GM04504 (cell line): ENCODE results near the gene PARVB.

ENCODE experiments used
- DNase-seq: peaks from one replicate; pipeline ENCODE4 v3.0.0-alpha.2; 2012; ENCODE audit warnings: low read depth

The PARVB gene

DNA sequence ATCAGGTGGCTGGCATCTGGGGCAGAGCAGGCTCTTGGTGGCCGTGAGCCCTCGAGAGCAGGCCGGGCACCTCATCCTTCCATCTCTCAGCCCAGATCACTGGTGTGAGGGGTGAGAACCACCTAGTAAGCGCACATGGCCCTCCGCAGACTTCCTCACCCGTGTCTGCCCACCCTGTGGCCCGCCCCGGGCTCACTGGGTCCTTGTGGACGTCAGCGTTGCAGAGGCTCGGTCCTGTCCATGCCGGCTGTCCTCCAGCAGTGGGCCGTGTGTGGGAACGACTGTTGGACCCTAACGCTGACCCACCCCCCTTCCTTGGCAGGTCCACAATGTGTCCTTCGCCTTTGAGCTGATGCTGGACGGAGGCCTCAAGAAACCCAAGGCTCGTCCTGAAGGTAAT is 139.4 kb downstream of the PARVB start:
- DNase-seq = no peak

DNA sequence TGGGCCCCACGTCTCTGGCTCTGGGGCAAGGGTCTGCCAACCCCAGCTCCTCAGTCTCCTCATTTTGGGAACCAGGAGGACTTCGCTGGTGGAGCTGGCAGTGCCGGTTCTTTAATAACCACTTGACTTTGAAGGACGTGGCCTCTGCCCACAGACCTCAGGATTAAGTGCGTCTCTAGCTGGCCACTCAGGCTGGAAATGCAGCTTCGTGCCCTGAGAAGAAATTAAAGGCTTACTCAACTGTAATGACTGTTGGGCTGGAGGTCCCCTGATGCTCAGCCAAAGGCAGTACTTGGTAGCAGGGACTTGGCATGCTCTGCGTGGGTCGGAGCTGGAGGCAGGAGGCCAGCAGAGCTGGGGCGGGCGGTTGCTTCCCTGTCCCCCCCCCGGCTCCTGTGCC is 139.9 kb downstream of the PARVB start:
- DNase-seq = no peak

DNA sequence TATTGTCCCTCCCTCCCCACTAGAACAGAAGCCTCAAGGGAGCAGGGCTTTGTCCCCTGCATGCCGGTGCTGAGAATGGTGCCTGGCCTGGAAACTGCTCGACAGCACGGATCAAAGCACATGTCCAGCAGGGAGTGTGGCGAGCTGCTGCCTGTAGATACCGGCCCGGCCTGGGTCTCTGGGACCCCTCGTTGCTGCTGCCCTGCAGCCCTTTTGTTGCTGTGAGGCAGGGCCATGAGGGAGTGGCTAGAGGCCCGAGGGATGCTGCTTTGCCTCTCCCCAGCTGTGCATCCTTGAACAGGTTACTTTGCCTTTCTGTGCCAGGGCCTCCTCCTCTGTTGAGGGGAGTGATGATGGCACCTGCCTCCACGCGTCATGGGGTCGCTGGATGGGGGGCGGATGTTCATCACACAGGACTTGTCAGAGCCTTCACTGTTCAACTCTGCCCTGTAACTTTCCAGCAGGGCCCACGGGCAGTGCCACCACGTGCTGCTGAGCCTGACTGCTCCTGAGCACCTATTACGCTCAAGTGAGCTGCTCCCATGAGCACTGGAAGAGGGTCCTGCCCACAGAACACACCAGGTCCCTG is 141.3 kb downstream of the PARVB start:
- no peak for DNase-seq

DNA sequence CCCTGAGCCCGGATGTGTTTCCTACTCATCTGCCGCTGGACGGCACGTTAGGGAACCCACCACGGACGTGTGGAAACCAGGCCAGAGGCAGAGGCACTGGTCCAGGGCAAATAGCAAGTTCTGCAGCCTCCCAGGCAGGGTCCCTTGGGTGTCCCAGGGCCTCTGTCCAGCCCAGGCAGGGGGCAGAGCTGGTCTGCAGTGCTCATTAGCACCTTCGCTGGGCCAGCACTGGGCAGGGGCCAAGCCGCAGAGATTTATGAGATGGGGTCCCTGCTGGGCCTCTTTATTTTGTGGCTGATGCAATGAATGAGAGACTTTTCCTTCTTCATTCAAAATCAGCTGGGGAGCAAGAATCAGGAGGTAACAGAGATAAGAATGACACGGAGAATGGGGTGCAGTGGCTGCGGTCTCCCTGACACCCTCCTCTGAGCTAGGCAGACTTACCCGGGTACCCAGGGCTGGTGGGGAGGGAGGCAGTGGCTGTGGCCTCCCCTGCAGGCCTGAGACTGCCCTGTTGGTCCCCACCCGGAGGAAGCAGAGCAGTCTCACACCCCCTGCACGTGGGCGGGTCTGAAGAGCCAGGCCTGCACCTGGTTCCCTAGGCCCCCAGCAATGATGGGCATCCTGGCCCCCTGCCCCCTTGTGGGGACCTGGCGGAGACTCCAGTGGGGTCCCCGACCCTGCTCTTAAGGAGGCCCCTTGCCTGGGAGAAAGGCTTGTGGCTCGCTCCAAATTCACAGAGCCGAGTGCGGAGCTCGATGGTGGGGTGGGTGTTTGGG is 142.6 kb downstream of the PARVB start:
- DNase-seq = no peak

DNA sequence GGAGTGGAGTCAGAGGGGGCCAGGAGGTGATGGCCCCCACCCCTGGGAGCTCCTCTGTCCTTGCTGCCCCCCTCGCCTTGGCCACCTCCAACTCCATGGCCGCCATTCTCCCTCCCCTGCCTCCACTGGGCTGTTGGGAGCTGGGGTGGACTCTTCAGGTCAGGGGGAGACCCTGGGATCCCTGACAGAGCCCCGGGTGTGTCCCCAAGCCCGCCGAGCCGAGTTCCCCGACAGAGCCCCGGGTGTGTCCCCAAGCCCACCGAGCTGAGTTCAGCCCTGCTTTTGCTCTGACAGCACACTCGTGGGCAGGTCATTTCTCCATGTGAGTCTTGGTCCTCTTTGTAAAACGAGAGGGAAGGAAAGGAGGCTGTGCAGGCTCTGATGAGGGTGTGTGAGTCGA is 143.4 kb downstream of the PARVB start:
- no peak for DNase-seq

DNA sequence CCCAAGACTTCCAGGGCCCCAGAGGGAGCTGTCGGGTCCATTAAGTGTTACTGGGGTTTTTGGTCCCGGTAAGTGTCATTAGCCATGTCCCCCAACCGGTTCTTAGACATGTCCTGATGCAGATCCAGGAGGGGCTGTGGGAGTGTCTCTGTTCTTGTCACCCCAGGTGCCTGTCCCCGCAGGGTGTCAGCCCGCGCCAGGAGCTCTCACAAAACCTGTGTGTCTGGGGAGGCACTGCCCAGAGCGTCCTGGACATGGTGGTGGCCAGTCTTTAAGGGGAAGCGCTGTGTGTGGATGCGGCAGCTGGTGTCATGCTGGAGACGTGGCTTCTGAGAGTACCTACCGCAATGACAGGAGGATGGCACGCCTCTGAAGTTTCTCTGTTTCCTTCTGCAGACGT is 144.1 kb downstream of the PARVB start:
- no peak for DNase-seq

DNA sequence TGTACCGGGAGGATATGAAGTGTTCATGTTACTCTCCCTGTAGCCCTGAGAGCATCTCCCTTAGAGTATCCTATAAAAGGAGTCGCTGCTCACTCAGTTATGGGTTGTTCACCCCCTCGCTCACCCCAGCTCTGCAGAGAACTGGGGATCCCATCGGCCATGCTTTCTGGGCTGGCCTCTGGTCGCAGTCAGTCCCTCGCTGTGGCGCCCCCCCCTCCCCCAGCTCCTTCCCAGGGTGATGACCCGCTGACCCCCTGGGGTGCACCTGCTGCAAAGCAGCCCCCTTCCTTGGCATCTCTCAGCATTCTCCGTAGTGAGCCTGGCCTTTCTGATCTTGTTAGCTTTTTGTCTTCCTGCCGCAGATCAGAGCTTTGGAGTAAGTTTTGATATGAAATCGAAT is 146.4 kb downstream of the PARVB start:
- no peak for DNase-seq

DNA sequence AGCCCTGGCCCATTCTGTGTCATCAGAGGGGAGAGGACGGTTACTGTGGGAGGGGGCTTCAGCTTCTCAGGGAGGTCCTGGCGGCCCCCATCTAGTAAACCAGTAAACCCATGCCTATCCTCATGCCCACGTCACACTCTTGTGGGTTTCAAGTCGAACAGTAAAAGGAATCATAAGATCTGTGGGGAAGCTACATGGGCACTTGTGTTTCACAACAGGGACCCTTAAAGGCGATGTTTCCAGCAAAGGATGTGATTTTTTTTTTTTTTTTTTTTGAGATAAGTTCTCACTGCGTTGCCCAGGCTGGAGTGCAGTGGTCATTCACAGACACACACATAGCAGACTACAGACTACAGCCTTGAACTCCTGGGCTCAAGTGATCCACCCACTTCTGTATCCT is 147.5 kb downstream of the PARVB start:
- DNase-seq = no peak

DNA sequence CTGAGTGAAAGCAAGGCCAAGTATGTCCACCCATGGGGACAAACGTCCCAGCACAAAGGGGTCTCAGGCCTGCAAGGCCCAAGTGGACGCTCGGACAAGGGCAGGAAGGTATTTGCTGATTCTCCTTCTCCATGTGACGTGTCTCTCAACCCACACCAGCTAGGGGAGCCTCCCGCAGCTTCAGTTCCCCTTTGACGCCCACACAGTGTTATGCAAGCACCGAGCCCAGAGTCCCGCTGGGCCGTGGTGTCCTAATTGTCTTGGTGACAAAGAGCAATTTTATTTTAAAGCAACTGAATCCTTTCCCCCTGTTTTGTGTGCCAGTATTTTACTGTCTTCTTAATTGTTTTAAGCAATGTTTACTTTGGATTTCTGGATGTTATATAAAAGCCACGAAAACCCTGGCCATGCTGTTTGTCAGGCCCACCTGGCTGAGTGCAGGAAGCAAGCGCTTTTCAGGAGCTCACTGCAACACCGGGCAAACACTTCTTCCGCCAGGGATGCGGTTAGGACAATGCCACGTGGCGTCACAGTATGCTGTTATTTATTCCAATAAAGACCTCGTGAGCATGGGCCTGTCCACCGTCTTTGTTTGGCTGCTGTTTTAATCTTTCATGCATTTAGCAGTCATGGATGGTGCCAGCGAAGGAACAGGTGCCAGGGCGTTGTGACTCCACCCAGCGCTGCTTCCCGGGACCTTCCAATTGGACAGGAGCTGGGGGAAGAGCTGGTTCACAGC is 148.4 kb downstream of the PARVB start:
- no peak for DNase-seq

DNA sequence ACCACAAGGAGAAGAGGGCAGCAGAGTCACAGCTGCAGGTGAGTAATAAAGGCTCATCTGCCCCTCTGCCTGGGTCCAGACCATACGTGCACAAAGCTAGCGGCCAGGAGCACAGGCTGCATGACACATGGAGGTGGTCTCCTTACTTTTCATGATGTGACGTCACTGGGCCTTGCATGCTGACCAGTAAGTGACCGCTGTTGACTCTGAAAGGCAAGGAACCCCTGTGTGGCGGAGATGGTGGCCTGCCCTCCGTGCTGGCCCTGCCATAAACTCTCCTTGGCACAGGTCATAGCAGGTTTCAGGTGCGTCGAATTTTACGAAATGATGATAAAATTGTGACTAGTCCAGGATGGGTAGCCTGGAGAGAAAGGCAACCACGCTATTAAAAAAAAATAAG is 149.1 kb downstream of the PARVB start:
- no peak for DNase-seq

DNA sequence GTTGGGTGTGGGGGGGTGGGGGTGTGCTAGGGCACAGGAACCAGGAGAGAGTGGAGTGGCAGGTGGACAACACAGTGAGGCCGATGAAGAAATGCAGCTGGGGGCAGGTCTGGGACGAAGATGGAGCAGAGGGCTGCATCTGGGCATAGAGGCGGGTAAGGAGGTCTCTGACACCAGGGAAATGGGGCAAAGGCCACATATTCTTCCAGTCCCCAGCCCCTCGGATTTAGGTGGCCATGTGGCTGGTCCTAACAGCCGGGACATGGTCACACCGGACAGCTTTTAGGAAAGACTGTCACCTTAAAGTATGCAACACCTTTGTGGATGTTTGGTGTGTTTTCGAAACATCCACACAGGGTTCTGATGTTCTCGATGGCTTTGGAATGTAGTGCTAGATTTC is 151.6 kb downstream of the PARVB start:
- DNase-seq = no peak

DNA sequence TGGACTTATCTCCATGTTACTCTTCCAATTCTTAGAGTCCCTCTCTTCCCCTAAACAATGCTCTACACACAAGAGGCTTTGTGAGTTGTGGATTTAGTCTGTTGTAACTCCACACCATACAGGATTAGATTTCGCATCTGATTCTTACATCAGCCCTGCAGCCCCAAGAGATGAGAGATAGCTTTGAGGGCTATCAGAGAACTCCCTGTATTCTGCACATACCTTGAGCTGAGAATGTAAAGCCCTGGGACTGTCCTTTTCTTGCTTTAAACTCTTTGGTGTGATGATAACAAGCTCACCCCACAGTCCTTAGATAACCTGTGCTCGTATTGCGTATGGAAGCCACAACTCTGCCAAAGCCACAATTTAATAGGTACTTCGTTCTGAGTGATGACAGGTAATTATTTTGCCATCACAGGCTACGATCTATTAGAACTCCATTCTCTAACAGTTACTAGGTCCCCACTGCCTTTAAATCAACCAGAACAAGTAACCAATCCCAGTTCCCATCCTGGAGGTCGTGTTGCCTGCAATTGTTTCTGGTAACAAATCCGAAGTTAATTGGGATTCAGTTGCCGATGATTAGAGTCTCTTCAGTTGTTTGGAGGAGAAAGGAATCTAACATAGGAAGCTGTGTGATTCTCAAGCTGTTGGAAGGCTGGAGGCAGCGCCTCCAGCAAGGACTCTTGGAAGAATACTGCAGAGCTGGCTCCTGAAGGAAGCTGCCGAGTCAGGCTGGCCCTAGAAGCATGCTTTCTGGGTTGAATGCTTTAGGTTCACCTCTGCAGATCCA is 155.3 kb downstream of the PARVB start:
- DNase-seq = no peak

DNA sequence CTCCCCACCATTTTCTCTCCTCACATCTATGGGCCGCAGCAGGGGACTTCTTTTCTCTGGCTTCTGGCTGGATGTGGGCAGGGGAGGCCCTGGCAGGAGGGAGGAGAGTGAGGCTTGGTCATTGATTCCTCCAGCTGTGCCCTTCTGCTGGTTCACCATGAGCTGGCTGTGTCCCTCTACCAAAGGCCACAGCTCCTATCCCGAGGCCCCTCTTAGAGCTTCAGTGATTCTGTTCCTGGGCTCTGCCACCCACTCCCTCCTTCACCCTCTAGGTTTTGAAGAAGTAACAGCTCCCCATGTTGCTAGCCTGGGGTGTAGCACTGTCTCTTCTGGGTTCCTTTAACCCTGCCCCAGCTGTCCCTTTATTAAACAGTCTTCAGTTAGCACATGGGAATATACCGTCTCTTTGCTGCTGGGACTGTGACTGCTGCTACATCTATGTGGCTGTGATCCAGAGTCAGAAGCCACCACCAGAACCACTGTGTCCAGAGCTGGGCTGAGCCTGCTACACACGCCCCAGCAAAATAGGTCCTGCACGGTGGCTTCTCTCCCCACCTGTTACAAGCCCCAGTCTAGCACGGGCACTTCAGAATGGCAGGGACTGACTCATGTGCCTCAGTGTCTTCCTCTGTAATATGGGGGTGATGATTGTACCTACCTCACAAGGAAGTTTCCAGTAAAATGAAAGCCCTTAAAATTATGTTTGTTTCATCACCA is 156.0 kb downstream of the PARVB start:
- DNase-seq = no peak

DNA sequence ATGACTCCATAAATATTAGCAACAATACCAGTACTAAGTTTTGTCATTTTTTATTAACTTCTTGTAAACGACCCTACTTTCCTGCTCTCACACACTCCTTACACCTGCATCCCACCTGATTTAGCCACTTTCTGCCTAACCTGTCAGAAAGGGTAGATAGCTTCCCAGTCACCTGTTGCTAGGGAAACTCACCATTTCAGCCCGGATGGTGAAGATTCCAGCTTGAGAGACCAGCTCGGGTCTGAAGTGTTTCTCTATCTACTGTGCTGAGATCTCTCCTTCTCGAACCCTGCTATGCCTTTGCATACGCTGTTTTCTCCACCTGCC is 156.6 kb downstream of the PARVB start, which contains the start of gene PARVG:
TSS of gene PARVG (plus strand) at position 220 of the 327 bp plus-strand sequence. CDS start 2,405 bp downstream, outside the sequence.
- DNase-seq = no peak

DNA sequence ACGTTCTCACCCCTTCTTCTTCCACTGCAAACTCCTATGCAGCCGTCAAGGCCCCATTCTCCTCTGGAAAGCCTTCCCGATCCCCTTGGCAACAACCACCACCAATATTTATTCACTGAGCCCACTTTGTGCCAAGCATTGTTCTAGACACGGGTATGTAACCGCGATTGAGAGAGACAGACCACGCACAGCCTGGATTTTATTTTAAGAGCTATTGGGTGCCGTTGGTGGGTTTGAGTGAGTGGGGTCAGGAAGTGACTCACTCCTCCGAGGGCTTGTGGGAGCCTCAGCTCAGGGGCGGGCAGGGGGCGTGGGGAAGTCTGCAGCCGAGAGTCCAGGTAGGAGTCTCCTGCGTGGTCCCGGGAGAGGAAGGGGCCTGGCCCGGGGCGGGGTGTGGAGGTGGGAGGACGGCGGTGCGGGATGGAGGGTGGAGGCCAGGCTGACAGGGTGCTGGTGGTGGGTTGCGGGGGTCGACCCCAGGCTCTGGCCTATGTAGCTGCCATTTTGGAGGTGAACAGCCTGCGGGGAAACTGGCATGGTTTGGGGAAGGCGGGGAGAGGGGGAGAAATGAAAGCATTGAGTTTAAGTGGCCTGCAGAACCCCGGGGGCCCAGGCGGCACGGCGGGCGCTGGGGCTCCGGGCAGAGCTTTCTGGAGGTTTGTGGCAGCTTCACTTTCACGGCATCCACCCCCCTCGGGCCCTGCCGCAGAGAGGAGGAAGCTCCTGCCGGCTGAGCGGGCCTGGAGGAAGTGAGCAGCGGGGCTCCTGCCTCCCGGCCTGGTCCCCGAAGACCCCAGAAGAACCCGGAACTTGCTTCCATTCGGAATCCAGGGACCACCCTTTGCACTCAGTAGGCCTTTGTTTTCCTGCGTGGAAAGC is 157.2 kb downstream of the PARVB start:
- no peak for DNase-seq

DNA sequence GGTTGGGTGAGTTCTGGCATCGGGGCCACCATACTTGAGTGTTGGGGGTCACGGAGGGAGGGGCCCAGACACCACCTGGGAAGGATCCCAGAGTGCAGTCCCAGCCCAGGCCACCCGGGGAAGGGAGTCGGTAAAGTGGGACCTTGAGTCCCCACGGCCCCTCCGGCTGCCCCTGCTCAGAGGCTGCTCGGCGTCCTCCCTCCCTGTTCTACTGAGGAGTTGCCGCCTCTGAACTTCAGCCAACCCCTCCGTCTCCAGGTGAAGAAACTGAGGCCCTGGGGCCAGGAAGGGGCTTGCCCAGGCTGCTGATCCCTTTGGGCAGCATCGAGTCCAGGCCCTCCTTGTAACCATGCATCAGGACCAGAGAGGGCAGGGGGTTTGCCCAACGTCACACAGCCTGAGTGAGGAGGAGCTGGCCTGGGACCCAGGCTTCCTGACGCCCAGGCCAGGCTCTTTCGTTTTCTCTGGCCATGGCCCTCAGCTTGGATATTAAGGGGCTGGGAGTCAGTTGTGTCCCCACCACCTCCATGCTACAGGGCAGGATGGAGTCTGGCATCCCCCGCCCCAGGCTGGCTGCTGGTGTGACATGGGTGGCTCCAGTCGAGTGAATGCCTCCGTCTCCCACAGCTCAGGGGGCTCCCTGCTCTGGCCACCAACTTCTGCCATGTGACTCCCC is 157.9 kb downstream of the PARVB start:
- no peak for DNase-seq

DNA sequence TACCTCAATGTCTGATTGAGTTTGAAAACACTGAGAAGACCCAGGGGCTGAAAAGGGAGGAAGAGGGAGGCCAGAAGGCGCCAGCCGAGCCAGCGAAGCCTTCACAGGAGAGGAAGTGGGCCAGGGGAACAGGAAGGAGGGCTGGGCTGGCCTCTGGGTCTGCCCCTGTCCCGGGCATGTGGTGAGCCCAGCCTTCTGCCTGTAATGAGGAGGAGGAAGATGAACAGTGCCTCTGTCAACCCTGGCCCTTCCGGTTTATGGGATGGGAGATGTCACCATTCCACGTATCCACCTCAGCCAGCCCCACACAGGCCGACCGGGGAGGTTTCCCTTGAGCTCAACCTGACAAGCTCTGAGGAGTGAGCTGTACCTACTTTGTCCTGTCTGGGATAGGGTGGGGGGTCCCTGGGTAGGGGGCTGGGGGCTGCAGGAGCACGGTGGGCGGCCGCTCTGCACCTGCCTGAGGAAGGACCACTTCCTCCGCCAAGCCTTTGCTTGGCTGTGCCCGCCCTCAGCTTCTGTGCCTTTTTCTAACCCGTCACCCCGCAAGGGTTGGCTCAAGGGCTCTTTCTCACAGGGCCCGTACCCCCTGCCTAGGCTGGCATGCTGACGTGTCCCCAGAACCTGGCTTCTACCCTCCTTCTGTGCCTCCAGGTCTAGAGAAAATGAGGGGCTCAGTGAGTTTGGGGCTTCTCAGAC is 158.6 kb downstream of the PARVB start:
- DNase-seq = no peak

DNA sequence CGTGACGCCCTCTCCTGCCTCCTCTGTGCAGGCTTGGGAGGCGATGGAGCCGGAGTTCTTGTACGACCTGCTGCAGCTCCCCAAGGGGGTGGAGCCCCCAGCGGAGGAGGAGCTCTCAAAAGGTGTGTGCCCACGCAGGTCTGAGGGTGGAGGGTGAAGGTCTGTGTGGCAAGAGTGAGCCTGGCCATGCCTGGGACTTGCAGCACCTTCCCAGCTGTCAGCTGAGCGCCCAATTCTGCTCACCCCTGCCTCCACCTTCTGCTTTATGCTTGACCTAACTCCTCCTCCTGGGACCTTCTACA is 159.1 kb downstream of the PARVB start:
- no peak for DNase-seq

DNA sequence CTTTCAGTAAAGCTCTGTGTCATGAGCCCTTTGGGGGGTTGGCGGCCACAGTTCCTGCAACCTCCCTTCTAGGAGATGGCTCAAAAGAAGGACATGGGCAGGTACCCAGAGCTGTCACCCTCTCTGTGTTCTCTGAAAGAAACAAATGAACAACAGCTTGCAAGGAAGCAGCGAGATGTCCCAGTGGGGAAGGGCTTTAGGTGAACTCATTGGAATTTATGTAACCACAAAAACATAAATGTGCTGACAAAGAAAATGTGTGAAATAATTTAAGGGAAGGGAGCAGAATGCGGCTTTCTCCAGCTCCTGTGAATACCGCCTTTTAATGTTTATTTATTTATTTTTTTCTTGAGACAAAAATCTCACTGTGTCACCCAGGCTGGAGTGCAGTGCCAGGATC is 159.9 kb downstream of the PARVB start:
- DNase-seq = no peak
